Skeletal muscle satellite cell (primary cell): ENCODE measurements around the gene ADGRL3.
"Not testable (repeated sequence)": the region's sequence is repeated elsewhere in the genome, so short reads cannot be mapped to it uniquely, and the experiment has no call there.

ENCODE experiments used
- H3K27me3 ChIP-seq: 2 replicates; pipeline ENCODE4 v1.7.0; 2013; ENCODE audit warnings: low read length; ENCODE audit not compliant: control insufficient read depth, insufficient read depth
- H3K36me3 ChIP-seq: 2 replicates; pipeline ENCODE4 v1.7.0; 2013; ENCODE audit warnings: mild to moderate bottlenecking, control low read depth, low read length; ENCODE audit not compliant: insufficient read depth
- H3K4me1 ChIP-seq: 2 replicates; pipeline ENCODE4 v1.7.0; 2013; ENCODE audit warnings: low read length; ENCODE audit not compliant: control insufficient read depth, insufficient read depth
- H3K4me2 ChIP-seq: 2 replicates; pipeline ENCODE4 v1.7.0; 2013; ENCODE audit warnings: mild to moderate bottlenecking, low read length
- H3K4me3 ChIP-seq: 2 replicates; pipeline ENCODE4 v1.7.0; 2013; ENCODE audit warnings: low read length
- H3K9ac ChIP-seq: 2 replicates; pipeline ENCODE4 v1.7.0; 2013; ENCODE audit warnings: mild to moderate bottlenecking, low read depth, low read length, moderate library complexity
- H3K9me3 ChIP-seq: replicated peaks from 2 replicates; pipeline ENCODE4 v1.7.0; 2013; ENCODE audit warnings: mild to moderate bottlenecking, control low read depth, low read length

The ADGRL3 gene

GRCh38 chr4:61986929-61987328 is 786.8 kb downstream of the ADGRL3 start:
- not testable (repeated sequence) for H3K4me2 ChIP-seq, H3K4me1 ChIP-seq, H3K9ac ChIP-seq, H3K27me3 ChIP-seq, H3K4me3 ChIP-seq, H3K36me3 ChIP-seq, H3K9me3 ChIP-seq

- no peaks in the 10 kb centered on the region for H3K36me3 ChIP-seq
- H3K9me3 ChIP-seq, result no peaks in the 10 kb centered on the region
- no peak overlapping the region for H3K4me2 ChIP-seq
- no peak overlapping the region for H3K4me3 ChIP-seq
- H3K4me1 ChIP-seq, result no peaks in the 10 kb centered on the region
- H3K27me3 ChIP-seq, result no peaks in the 10 kb centered on the region
- H3K9ac ChIP-seq, result no peak overlapping the region
These were observed 792.2 kb downstream of the ADGRL3 start for GRCh38 chr4:61992351-61992750.

DNA sequence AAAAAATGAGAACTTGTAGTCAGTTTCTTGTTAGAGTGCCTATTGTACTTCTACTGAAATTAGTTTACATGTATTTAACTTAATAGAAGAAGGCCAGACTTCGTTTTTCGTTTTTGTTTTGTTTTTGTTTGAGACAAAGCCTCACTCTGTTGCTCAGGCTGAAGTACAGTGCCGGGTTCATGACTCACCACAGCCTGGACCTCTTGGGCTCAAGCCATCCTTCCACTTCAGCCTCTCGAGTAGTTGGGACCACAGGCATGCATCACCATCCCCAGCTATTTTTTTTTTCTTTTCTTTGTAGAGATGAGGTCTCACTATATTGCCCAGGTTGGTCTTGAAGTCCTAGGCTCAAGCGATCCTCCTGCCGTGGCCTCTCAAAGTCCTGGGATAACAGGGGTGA is 793.9 kb downstream of the ADGRL3 start:
- Histone ChIP-seq H3K9ac (no peak overlapping the region), H3K4me3 (no peak overlapping the region), H3K27me3 (no peaks in the 10 kb centered on the region), H3K4me2 (no peak overlapping the region), H3K36me3 (no peaks in the 10 kb centered on the region), H3K9me3 (no peaks in the 10 kb centered on the region), H3K4me1 (no peaks in the 10 kb centered on the region)

GRCh38 chr4:61995717-61996340 is 795.7 kb downstream of the ADGRL3 start:
- Histone ChIP-seq H3K9ac (no peak overlapping the region), H3K27me3 (no peaks in the 10 kb centered on the region), H3K4me3 (no peak overlapping the region), H3K36me3 (no peaks in the 10 kb centered on the region), H3K4me2 (no peak overlapping the region), H3K4me1 (no peaks in the 10 kb centered on the region), H3K9me3 (no peaks in the 10 kb centered on the region)

GRCh38 chr4:61996943-61997342 is 796.8 kb downstream of the ADGRL3 start:
- no peaks in the 10 kb centered on the region for H3K27me3 ChIP-seq
- no peak overlapping the region for H3K4me2 ChIP-seq
- H3K36me3 ChIP-seq, result no peaks in the 10 kb centered on the region
- H3K9me3 ChIP-seq, result no peaks in the 10 kb centered on the region
- no peaks in the 10 kb centered on the region for H3K4me1 ChIP-seq
- H3K9ac ChIP-seq, result no peak overlapping the region
- H3K4me3 ChIP-seq, result no peak overlapping the region

DNA sequence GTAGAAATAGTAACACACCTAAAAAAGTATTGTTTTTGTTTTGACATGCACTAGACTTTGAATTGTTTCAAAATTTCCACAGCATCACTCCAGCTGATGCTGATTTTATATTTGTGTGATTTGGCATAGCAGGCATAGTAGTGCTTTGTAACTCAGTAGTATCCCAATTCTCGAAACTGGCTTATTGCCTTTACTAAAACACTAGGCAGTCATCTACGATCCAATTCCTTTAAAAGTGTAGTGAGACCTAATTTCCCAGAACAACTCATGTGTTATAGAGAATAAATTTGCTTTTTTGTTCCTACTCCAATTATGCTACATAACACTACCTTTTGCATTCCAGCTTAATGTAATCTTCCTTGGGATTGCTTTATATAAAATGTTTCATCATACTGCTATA is 797.7 kb downstream of the ADGRL3 start:
- no peaks in the 10 kb centered on the region for H3K9me3 ChIP-seq
- H3K9ac ChIP-seq, result no peak overlapping the region
- no peak overlapping the region for H3K4me2 ChIP-seq
- no peaks in the 10 kb centered on the region for H3K27me3 ChIP-seq
- no peak overlapping the region for H3K4me3 ChIP-seq
- no peaks in the 10 kb centered on the region for H3K36me3 ChIP-seq
- no peaks in the 10 kb centered on the region for H3K4me1 ChIP-seq

GRCh38 chr4:62003695-62004094 is 803.6 kb downstream of the ADGRL3 start:
- Histone ChIP-seq H3K36me3 (no peaks in the 10 kb centered on the region), H3K9me3 (no peaks in the 10 kb centered on the region), H3K4me3 (no peak overlapping the region), H3K9ac (no peak overlapping the region), H3K4me1 (no peaks in the 10 kb centered on the region), H3K27me3 (no peaks in the 10 kb centered on the region), H3K4me2 (no peak overlapping the region)

GRCh38 chr4:62004881-62005280 is 804.8 kb downstream of the ADGRL3 start:
- H3K9me3 ChIP-seq, result no peaks in the 10 kb centered on the region
- no peak overlapping the region for H3K9ac ChIP-seq
- no peaks in the 10 kb centered on the region for H3K4me1 ChIP-seq
- H3K36me3 ChIP-seq, result no peaks in the 10 kb centered on the region
- no peak overlapping the region for H3K4me3 ChIP-seq
- no peaks in the 10 kb centered on the region for H3K27me3 ChIP-seq
- H3K4me2 ChIP-seq, result no peak overlapping the region

DNA sequence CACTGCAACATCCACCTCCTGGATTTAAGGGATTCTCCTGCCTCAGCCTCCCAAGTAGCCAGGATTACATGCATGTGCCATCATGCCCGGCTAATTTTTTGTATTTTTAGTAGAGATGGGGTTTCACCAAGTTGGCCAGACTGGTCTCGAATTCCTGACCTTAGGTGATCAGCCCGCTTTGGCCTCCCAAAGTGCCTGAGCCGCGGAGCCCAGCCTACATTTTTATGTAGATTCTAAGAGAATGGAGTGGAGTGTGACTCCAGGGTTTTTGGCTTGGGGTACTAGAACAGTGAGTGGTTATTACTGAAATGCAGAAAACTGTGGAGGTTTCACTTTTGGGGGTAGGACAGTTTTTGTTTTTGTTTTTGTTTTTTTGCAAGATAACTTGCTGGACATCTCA is 806.0 kb downstream of the ADGRL3 start:
- Histone ChIP-seq H3K9me3 (no peaks in the 10 kb centered on the region), H3K4me3 (no peak overlapping the region), H3K4me2 (no peak overlapping the region), H3K9ac (no peak overlapping the region), H3K27me3 (no peaks in the 10 kb centered on the region), H3K36me3 (no peaks in the 10 kb centered on the region), H3K4me1 (no peaks in the 10 kb centered on the region)

GRCh38 chr4:62015043-62015739 is 815.1 kb downstream of the ADGRL3 start:
- Histone ChIP-seq H3K36me3 (no peaks in the 10 kb centered on the region), H3K4me3 (no peak overlapping the region), H3K4me2 (no peak overlapping the region), H3K9ac (no peak overlapping the region), H3K9me3 (no peaks in the 10 kb centered on the region), H3K27me3 (no peaks in the 10 kb centered on the region), H3K4me1 (no peaks in the 10 kb centered on the region)

DNA sequence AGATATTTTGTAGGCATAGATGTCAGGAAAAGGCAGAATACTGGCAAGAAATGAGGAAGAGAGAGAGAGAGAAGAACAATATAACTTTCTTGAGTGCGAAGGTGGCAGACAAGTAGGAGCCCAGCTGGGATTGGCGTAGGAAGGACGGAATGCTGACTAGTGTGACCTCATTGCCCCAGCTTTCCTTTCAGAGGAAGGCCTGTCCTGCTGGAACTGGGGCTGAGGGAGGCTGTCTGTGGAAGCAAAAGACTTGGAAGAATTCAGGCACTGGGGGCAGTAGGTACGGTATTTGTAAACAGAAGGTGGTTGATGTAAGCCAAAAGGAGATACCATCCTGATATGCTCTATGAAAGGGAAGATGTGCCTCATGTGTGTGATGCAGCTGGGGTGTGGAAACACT is 818.4 kb downstream of the ADGRL3 start:
- Histone ChIP-seq H3K9ac (no peak overlapping the region), H3K4me1 (no peaks in the 10 kb centered on the region), H3K36me3 (no peaks in the 10 kb centered on the region), H3K9me3 (no peaks in the 10 kb centered on the region), H3K4me3 (no peak overlapping the region), H3K27me3 (no peaks in the 10 kb centered on the region), H3K4me2 (no peak overlapping the region)

DNA sequence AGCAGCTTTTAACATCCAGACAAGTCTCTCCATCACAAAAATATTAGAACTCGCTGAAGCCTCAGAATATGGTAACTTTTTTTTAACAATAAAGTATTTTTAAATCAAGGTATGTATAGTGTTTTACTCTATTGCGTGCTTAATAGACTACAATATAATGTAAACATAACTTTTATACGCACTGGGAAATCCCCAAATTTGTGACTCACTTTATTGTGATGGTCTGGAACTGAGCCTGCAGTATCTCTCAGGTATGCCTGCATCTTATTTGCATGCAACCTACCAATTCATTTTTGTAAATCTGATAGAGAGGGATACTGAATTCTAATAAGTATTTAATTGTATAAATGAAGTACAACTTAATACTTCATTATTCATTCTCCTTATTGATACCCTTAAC is 823.5 kb downstream of the ADGRL3 start:
- H3K4me2 ChIP-seq, result no peak overlapping the region
- H3K36me3 ChIP-seq, result no peaks in the 10 kb centered on the region
- H3K4me3 ChIP-seq, result no peak overlapping the region
- H3K27me3 ChIP-seq, result no peaks in the 10 kb centered on the region
- H3K9ac ChIP-seq, result no peak overlapping the region
- no peaks in the 10 kb centered on the region for H3K9me3 ChIP-seq
- no peaks in the 10 kb centered on the region for H3K4me1 ChIP-seq
